HG03442 (cell line): ENCODE results near the gene CTTNBP2.

Source experiments
- ATAC-seq: cut with Tn5 transposase; IDR thresholded peaks from one replicate; pipeline ENCODE4 v1.9.1; 2021; ENCODE audit warnings: mild to moderate bottlenecking, moderate library complexity; ENCODE audit not compliant: unreplicated experiment

The CTTNBP2 gene

GRCh38 chr7:117873310-117874190, at the start of gene CTTNBP2:
Gene CTTNBP2, minus strand, starts transcription at chr7:117873441. Its CDS starts 26 bp downstream, at chr7:117873415.
- no peak for ATAC-seq

GRCh38 chr7:117916309-117916708, 43.1 kb upstream of the CTTNBP2 start:
- ATAC-seq: no peak

GRCh38 chr7:117912421-117912820, 39.2 kb upstream of the CTTNBP2 start:
- ATAC-seq: no peak

- ATAC-seq: no peak
These were observed 35.0 kb upstream of the CTTNBP2 start for GRCh38 chr7:117908031-117908795.

- no peak for ATAC-seq
These were observed 33.9 kb upstream of the CTTNBP2 start for GRCh38 chr7:117907049-117907640.

GRCh38 chr7:117902314-117902889, 29.2 kb upstream of the CTTNBP2 start:
- ATAC-seq: no peak

- no peak for ATAC-seq
These were observed 28.0 kb upstream of the CTTNBP2 start for GRCh38 chr7:117901089-117901797.

GRCh38 chr7:117896339-117896738, 23.1 kb upstream of the CTTNBP2 start:
- ATAC-seq: no peak

- ATAC-seq: no peak
These were observed 22.0 kb upstream of the CTTNBP2 start for GRCh38 chr7:117895276-117895675.

GRCh38 chr7:117894037-117894436, 20.8 kb upstream of the CTTNBP2 start:
- no peak for ATAC-seq

GRCh38 chr7:117892821-117893220, 19.6 kb upstream of the CTTNBP2 start:
- no peak for ATAC-seq

GRCh38 chr7:117889611-117890010, 16.4 kb upstream of the CTTNBP2 start:
- no peak for ATAC-seq

- ATAC-seq: no peak
These were observed 15.4 kb upstream of the CTTNBP2 start for GRCh38 chr7:117888627-117889026.

- ATAC-seq: no peak
These were observed 9.4 kb upstream of the CTTNBP2 start for GRCh38 chr7:117882594-117882993.

- ATAC-seq: no peak
These were observed 3.5 kb upstream of the CTTNBP2 start for GRCh38 chr7:117876761-117877160.

- no peak for ATAC-seq
These were observed 2.3 kb upstream of the CTTNBP2 start for GRCh38 chr7:117875566-117875965.

- no peak for ATAC-seq
These were observed 1.0 kb upstream of the CTTNBP2 start for GRCh38 chr7:117874191-117874700.

GRCh38 chr7:117872561-117873309, 506 bp downstream of the CTTNBP2 start:
- no peak for ATAC-seq

- ATAC-seq: no peak
These were observed 1.3 kb downstream of the CTTNBP2 start for GRCh38 chr7:117871778-117872538.
